Effector CD4-positive, alpha-beta T cell (primary cell): ENCODE measurements around the gene F10.

Experiments
- DNase-seq: peaks from one replicate; pipeline ENCODE4 v3.0.0-alpha.2; 2020

F10 gene

DNA sequence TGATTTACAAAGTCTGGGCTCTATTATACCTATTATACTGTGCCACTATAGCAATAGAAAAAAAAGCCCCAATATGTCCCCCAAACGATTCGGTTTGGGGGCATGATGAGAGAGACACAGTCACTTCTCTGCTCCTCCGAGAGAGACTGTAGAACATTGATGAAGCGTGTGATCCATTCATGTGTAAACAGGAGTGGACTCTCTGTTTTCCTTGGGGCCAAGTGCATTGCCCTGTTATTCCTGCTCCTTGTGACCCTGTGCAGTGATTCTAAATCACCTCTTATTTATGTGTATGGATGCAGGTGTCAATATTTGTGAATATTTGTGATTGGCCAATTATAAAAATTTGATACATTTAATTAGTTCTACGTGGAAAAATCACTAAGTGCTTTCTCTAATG lies 17.0 kb downstream of the F10 start:
- DNase-seq: no peak

DNA sequence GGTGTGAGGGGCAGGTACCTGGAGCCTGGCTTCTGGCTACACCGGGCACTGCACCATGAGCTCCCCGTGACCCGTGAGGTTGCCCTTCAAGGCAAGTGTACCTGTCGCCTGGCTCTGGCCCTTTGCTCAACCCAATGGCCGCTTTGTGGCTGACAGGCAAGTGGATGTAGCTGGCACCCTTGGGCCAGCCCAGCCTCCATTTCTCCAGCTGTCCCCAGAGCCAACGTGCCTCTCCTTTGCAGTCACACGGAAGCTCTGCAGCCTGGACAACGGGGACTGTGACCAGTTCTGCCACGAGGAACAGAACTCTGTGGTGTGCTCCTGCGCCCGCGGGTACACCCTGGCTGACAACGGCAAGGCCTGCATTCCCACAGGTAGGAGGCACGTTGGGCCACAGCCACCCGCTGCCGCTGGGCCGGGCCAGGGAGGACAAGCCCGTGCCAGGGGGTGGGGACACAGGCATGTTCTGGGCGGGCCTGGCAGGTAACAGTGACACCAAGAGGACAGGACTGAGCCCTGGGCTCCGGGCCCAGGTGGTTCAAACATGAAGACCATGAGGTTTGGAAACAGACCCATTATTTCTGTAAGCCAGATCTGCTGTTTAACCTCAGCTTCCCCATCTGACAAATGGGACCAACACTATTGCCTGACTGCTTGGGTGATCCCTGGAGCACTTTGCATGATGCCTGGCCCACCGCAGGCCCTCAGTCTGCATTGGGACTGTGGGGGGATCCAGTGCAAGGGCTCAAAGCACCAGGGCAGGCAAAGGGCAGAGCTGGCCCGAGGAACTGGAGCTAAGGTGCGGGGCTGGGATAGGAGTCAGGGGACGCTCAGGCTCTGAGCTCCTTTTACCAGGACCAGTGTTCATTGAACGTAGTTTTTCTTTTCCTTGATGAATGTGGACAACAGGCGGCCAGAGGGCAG lies 18.3 kb downstream of the F10 start:
- DNase-seq: no peak

DNA sequence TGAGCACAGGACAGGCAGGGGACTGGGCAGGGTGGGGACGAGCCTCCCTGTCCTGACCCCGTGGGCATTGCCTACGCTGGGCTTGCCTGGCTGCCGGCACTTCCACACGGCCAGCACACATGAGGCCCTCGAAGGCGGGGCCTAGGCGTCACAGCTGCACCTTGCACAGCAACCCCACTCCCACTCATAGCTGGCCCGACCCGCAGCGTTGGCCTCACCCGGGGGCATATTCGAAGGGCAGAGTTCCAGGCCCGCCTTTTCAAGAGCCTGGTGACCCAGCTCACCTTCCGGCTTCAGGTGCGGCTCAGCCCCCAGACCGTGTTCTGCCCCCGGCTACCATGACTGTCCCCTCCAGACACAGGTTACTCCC lies 19.0 kb downstream of the F10 start:
- DNase-seq: no peak

DNA sequence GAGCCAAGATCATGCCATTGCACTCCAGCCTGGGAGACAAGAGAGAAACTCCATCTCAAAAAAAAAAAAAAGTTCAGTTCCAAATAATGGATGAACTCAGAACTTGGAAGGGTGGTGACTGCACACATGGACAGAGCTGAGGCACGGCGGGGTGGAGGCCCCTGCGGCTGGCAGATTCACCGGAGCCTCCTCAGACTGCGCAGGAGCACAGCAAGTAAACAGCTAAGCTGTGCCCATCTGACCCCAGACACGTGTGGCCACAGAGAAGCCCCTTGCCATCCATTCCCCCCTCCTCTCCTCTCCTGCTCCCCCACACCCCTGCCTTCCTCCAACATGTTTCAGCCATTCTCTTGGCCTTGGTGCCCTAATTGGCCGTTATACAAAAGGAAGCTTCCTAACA lies 20.3 kb downstream of the F10 start:
- DNase-seq: no peak

DNA sequence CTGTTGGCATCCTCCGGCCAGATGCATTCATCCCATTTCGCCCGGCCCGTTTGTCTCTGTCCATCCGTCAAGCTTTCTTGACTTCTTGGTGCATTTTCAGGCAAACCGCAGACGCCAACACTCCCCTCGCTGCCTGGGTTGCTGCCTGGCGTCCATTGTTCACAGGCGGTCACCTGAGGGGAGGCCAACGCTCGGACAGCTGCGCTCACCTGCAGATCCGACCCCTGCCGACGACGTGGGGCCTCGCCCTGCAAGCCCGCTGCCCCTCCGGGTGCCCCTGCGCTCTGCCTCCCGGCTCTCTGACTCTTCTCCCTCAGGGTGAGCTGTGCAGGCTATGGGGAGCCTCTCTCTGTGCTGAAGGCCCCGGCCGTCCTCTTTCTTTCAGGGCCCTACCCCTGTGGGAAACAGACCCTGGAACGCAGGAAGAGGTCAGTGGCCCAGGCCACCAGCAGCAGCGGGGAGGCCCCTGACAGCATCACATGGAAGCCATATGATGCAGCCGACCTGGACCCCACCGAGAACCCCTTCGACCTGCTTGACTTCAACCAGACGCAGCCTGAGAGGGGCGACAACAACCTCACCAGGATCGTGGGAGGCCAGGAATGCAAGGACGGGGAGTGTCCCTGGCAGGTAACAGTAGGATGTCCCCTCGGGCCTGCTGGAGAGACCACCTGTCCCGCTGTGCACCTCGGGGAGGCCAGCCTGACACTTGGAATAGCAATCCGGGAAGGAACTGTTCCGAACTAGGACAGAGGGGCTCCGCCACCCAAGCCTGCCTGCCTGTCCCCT lies 21.1 kb downstream of the F10 start:
- DNase-seq: no peak

DNA sequence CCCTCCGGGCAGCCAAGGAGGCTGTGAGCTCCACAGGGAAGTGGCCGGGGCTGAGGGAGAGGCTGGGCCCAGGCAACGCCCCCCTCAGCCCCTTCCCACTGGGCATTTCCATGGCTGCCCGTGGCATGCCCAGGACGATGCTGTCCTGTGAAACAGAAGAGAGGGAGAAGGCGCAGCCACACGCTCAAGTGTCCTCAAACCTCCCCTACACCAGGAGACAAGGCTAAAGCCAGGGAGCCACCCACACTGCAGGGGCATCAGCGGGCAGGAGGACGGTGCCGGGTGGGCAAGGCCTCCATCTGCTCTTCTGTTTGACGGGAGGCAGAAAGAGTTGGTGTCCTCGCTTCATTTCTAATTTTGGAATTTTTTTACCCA lies 21.6 kb downstream of the F10 start:
- DNase-seq: no peak

DNA sequence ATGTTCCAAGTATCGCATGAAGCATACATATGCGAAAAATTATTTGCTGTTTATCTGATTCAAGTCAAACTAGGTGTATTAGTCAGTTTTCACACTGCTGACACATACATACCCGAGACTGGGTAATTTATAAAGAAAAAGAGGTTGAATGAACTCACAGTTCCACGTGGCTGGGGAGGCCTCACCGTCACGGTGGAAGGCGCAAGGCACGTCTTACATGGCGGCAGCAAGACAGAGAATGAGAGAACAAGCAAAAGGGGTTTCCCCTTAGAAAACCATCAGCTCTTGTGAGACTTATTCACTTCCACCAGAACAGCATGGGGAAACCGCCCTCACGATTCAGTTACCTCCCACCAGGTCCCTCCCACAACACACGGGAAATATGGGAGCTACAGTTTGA lies 22.9 kb downstream of the F10 start:
- no peak for DNase-seq

DNA sequence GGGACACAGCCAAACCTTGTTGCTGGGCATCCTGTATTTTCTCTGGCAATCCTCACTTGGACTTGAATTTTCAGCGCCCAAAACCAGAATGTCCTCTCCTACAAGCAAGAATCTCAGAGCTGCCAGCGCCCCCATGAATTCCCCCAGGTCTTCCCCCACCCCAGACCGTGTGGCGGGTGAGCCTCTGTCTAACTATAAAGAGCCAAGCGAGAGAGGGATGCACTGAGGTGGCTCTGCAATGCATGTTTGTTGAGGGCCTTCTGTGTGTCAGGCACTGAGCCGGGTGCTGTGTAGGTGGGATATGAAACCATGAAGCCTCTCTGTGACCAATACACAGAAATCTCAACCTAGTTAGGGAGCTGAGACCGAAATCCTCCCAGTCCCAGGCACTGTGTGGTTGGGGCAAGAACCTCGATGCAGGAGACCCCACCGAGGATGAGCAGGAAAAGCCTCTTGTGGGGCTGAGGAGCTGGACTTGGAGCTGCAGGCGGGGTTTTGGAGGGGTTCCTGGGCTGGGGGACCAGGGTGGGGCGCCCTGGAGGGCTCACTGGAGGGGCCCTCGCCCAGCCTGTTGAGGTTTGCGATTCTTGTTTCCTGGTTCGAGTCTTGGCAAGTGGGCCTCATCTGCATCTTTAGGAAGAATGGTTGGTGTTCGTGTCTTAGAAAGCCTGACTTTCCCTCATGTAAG lies 23.5 kb downstream of the F10 start:
- no peak for DNase-seq

DNA sequence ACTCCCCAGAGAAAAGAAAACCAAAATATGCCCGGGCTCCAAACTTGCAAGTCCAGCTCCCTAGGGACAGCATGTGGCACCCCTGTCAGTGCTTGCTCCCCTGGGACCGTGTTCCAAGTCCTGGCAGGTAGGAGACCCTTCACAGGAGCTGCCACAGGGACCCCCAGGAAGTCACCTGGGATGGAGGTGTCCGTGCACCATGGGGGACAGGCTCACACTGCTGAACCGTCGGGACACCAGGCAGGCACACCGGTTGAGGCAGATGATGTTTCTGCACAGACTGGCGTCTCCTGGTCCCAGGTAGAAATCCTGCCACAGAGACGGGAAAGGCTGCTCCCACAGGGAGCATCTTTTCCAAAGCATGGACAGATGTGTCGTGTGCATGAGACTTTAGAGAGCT lies 24.2 kb downstream of the F10 start:
- no peak for DNase-seq

DNA sequence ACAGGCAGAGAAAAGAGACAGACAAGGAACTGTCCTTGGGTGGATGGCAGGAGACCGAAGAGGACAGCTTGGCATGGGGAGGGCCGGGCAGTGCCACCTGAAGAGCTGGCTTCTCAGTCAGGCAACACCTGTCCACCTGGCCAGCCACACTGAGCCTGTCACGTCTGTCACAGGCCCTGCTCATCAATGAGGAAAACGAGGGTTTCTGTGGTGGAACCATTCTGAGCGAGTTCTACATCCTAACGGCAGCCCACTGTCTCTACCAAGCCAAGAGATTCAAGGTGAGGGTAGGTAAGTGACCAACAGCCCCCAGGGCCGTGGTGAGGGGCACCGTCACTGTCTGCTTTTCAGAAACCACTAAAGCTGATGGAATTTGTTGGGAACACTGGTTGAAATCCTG lies 24.6 kb downstream of the F10 start:
- no peak for DNase-seq

DNA sequence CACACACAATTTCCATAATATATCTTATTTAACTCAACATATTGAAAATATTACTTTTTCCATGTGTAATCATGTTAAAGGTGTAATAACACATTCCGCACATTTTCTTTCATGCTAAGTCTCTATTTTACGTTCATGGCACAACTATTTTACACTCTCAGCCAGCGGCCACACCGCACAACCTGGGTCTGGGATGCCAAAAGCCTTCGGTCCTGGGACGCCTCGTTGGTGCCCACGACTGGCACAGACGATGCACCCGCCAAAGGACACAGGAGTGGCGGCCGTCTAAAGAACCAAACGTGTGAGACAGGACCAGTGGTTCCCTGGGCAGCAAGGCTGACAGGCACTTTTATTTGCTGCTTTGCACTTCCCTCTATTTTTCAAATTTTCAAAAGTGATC lies 25.8 kb downstream of the F10 start:
- DNase-seq: no peak

DNA sequence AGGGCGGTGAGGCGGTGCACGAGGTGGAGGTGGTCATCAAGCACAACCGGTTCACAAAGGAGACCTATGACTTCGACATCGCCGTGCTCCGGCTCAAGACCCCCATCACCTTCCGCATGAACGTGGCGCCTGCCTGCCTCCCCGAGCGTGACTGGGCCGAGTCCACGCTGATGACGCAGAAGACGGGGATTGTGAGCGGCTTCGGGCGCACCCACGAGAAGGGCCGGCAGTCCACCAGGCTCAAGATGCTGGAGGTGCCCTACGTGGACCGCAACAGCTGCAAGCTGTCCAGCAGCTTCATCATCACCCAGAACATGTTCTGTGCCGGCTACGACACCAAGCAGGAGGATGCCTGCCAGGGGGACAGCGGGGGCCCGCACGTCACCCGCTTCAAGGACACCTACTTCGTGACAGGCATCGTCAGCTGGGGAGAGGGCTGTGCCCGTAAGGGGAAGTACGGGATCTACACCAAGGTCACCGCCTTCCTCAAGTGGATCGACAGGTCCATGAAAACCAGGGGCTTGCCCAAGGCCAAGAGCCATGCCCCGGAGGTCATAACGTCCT lies 26.4 kb downstream of the F10 start:
- no peak for DNase-seq

DNA sequence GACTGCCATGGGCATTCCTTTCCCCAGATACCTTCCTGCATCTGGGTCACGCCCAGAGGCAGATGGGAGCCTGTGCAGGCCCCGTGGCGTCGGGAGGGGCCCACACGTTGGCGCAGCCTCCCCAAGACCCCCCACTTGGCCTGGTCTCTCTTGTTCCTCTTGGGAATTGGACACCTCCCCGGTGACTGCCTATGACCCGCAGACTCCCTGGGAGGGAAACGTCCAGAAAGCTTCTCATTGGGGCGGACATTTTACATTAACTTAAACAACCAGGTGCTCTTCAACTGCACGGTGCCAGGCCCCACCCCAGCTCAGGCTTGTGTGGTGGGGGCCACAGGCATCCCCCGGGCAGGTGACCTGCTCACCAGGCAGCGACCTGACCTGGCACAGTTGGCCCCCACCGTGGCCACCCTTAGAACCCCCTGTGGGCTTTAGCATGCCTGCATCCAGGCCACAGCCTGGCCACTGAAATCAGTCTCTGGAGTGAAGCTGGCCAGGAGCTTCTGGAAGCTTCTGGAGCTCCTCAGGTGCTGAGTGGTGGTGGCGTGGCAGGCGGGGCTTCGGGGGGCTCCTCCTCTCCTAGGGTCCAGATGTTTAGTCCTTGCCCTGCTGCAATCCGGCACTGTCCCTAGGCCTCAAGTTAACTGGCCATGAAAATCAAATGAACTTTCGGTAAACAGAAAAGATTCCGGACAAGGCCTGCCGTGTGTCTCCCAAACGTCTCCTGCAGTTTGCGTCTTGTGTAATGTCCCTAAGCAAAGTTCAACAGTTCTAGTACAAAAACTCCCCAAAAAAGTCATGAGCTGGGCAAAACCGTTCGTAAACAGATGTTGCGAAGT lies 27.3 kb downstream of the F10 start:
- no peak for DNase-seq

DNA sequence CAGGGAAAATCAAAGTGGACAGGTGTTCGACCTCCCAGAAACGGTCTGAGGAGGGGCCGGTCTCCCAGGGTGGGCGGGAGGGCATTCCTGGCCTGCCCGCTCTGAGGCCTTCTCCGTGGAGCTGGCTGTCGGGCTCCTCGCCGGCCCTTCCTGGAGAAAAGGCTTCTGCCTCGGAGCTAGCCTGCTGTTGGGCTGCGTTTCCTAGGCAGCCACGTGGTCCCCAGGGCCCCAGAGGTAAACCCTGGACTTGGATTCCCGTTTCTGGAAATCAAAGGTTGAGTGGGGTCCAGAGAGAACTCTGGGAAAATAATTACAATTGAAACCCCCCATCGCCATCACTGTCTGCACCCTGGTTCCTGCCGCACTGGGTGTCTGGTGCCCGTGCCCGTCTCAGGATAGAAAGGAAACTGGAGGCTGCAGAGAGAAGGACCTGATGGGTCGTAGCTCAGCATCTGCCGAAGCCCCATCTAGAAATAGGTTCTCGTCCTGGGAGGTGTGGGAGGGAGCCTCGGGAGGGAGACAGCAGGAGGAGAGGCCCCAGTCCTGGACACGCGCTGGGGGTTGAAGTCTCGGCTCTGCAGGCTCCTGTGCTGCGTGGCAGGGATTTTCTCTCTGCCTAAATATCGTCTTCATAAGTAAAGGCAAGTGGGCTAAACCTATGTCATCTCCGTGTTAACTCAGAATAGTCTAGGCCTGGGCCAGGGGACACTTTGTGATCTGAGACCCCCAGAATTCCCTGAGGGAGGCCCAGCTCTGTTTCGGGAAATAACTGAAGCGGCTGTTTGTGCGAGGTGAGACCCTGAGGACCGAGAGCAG lies 28.2 kb downstream of the F10 start:
- no peak for DNase-seq

DNA sequence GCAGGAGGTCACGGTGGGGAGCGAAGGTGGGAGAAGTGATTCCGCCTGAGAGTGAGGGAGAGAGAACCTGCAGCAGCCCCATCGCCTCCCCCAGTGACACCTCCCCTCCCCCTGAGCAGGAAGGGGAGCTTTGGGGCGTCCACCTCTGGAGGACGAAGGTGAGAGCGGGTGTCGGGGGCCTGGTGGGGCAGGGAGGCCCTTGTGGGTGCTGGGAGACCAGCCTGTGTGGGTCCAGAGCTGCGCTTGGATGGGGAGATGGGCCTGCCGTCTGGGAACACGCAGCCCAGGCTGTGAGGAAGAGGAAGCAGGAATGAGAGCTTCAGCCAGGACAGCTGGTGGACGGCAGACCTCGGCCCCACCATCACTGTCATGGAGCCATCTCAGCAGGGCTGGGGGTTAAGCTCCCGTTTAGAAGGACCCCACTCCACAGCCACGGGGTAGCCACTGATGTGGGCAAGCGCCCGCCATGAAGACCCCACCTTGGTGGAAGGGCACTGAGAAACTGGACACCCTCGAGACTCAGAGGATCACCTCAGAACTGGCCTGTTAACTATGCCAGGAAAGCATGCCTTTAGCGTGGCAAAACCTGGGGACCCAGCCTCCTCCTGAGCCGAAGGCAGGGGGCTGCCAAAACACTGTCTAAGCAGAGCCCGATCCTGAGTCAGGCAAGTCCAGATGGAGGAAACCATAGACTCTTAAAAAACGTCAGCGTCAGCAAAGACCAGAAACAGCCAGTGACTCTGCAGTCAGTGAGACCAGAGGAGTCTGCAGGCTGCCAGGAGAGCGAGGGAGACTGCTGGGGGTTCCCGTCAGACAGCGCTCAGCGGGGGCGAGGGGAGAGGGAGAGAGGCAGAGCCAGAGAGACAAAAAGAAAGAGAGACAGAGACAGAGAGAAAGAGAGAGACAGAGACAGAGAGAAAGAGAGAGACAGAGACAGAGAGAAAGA lies 29.4 kb downstream of the F10 start:
- DNase-seq: no peak

DNA sequence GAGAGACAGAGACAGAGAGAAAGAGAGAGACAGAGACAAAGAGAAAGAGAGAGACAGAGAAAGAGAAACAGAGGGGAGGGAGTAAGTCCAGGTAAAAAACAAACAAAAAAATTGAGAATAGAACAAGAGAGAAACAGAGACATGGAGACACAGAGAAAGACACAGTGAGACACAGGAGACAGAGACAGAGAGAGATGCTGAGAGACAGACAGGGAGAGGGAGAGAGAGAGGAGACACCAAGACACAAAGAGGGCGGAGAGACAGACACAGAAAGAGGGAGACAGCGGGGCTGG lies 30.0 kb downstream of the F10 start:
- no peak for DNase-seq

DNA sequence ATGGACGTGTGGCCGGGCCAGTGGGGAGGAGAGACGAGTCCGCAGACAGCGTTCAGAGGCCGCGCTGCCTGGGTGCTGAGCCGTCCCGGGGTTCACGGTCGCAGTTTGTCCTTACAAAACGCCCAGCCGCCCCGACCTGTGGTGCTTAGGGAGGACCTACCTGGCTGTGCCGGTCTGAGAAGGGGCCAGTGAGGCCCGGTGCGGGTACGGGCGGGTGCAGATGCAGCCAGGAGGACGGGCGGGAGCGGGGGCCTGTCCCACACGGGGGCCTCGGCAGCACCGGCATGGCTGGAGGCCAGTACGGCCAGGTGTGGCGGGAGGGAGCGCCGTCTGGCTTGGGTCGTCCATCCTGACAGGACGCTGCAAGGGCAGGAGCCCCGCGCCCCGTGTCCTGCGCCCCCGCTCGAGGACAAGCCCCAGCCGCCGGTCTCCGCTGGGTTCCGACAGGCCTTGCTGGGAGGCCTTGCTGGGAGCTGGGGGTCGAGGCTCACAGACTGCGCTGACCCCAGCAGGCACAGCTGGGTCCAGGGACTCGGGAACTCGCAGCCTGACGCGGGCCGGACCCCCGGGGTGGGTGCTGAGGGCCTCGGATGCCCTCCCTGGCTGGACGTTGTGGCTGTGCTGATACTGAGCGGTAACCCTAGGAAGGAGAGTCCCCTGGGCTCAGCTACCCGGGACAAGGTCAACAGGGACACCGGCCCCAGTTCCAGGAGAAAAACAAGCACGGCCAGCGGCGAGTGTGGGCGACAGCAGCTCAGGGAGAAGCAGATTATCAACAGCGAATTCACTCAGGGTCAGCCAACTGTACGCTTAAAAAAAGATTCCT lies 30.6 kb downstream of the F10 start:
- peak; percentile 19 for DNase-seq

DNA sequence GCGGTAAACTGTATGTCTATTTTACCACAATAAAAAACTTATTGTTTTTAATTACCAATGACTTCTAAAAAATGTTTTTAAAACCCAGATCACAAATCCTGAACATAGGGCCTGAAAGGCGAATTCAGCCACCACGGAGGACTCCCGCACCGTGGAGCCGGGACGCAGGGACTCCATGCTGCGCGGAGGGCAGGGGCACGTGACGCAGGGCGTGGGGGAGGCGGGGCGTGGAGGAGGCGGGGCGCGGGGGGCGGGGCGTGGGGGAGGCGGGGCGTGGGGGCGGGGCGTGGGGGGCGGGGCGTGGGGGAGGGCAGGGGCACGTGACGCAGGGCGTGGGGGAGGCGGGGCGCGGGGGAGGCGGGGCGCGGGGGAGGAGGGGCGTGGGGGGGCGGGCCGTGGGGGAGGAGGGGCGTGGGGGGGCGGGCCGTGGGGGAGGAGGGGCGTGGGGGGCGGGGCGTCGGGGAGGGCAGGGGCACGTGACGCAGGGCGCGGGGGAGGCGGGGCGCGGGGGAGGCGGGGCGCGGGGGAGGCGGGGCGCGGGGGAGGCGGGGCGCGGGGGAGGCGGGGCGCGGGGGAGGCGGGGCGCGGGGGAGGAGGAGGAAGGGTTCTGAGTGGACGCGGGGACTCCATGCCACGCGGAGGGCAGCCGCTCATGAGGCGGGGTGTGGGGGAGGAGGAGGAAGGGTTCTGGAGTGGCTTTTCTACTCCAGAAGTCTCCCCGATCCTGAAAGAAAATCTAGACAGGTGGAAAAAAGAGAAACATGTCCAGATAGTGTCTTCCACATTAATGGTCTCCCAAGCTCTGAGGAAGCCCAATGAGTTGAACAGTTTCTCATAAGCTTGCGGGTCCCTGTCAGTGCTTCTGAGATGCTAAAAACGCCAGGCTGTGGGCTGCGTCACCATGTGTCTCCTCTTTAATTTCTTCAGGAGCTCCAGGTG lies 31.5 kb downstream of the F10 start:
- DNase-seq: peak; percentile 71
